Superior temporal gyrus (tissue), 1 donor: ENCODE data around the gene CXCL9.
"Not testable (repeated sequence)": the region's sequence is repeated elsewhere in the genome, so short reads cannot be mapped to it uniquely, and the experiment has no call there.

Experiments
- DNase-seq: peaks from one replicate; pipeline ENCODE4 v3.0.0-alpha.2; 2016; ENCODE audit errors: extremely low spot score

The CXCL9 gene

GRCh38 chr4:75958546-75958945 lies 48.8 kb downstream of the CXCL9 start:
- DNase-seq = not testable (repeated sequence)

- not testable (repeated sequence) for DNase-seq
These were observed 52.5 kb downstream of the CXCL9 start for GRCh38 chr4:75954811-75955210.

GRCh38 chr4:75953509-75953908 lies 53.8 kb downstream of the CXCL9 start:
- DNase-seq = no peak
